SW 1271 (cell line): ENCODE measurements around the gene MEIS1.
"Not testable (repeated sequence)": the region's sequence is repeated elsewhere in the genome, so short reads cannot be mapped to it uniquely, and the experiment has no call there.

ENCODE experiments used
- DNase-seq, 2 experiments: peaks; one replicate each; lab custom pipeline; 2025; lab: John Stamatoyannopoulos, UW

Gene MEIS1

DNA sequence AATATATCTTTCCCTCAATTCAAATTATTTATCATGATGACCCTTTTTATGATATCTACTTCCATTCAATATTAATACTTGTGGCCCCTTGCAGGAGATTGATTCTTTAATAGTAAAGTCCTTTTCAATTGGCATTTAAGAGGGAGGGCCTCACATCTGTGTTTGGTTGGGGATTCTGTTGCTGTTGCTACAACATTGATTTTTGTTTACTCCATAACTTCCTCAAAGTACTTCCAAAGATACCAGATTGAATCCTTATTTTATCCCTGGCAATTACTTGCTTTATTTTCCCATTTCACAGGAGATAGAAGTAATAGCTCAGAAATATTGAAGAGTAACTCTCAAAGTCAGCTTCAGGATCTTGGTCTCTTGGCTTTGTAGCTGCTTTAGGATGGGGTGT, 32.8 kb downstream of the MEIS1 start:
- DNase-seq: no peak

DNA sequence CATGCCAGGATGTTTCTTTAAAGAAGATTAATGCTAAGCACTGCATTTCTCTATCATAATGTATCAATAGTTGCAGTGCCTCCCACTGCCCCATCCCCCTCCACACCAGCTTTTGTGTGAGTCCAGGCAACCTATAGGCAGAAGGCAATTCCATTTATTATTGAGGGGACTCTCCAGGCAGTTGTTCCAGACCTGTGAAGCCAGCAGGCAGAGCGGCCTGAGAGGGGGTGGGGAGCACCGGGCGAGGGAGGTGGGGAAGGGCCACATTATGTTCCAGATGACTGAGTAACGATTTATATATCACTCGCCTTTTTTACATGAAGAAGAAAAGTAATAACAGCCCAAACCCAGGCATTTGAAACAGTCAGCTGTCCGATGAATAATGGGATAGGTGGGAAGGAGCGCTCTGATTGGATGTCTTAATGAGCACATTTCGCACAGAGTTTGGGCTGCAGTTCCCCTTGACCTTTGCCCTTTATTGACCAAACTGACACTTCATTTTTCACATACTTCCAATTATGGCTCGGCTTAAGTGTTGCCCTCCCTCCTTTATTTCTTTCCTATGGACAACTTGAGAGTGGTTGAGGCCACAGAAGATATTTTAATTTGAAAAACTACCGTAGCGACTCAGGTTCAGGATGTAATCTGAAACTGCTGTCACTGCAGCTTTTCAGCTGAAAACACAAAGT, 34.4 kb downstream of the MEIS1 start:
- no peak for DNase-seq

DNA sequence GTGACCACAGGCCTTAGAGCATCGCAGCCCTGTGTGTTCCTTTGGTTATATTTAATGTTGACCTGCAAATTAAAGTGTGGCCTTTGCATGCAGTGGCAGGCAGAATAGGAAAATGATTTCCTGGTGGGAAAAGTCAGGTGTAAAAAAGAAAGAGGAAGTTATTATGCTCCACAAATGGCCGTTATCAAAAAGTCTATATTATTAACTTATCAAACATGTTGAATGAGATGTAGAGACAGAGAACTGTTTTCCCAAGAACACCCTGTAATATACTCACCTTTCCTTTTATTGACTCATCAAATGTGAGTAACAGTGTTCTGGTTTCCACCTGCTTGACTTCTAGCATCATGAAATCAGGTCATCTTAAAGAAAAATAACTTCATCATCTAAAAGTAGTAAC, 35.3 kb downstream of the MEIS1 start:
- no peak for DNase-seq

DNA sequence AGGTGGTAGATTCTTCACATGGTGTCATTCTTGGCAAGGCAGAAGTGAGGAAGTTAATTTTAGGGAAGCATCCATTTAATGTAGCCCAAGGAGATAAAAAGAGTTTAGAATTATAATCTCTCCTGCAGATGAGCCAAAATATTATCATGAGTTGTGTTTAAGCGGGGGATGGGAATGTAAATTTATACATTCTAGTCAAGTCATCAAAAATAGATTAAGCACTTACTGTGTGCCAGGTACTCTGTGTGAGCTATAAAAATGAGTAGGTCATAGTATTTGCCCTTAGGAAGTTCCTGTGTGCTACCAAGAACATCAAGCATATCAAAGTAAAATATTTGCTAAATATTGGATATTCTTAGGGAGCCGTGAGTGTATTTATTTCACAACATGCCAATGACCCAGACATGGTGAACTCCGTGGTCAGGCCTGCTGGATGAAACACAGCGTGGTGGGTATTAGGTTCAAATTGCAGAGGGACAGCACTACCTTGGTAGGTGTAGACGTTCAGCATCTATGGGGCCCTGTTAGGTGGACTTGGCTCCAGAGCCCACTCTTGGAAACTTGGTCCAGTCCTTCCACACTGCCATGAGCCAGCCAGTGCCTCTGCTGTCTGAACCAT, 37.4 kb downstream of the MEIS1 start:
- no peak for DNase-seq

DNA sequence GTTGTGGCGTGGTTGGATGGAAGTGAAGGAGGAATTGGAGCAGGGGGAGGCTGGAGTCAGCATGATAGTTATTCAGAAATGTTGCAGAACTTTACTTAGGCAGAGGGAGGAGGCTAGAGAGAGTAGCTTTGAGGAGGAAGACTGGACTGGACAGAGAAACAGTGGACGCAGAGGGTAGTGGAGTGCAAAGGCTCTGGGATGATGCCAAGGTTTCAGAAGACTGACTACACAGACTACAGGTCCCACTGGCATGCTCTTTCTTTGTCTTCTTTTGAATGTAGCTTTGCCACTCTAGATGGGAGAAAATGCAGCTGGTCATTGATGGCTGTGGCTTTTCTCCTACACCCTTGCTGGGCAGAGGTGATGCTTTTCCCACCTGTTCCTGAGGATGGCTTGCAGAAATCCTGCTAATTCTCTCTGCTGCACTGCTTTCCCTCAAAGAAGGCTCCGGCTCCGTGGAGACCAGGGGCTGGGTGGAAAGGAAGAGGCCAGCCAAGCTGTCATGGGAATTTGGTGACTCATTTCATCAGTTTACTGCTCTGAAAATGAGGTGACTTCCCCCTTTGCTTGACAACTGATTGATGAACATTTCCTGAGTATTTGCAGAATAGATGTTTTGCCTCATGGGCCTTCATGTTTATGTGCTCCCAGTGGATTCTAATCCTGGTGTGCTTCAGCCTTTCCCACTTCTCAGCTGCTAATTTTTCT, 42.4 kb downstream of the MEIS1 start:
- no peak for DNase-seq

DNA sequence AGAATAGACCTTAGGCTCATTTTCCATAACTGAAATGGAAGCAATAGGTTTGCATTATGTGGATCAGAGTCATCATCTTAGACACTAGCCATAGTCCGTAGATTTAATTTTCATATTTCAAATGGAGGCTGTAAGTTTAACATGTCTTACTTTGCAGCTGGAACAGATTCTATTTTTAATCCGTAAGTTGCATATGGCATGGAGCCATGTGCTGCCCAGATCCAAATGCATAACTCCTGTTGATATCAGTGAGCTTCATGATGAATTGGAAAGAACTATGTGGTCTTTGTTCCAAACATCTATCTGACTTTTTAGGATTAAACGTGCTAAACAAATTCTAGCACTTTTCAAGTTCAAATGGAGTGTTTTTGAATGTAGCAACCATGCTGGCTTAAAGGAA, 43.4 kb downstream of the MEIS1 start:
- no peak for DNase-seq

DNA sequence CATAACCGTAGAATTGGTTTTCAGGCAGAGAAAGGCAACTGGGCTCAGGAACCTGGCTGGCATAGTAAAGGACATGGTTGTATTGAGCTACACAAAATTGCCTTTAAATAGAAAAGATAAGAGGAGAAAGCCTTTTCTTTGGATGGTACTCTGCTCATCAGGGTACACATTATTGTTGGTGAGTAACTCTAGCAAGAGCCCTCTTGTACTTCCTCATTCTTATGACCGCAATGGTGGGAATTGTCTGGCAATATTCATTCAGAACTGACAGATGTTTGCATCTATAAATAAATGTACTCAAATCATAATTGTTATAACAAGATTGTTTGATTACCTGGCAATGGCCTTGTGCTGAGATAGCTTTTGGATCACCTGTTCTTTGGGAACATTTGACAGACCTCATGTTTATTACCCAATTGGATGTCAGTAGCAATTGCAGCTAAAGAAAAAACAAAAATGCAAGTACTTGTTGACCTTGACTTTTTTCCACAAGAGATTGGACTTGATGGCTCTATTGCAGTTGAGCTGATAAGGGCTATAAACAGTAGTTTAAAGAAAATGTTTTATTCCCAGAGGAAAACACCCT, 43.9 kb downstream of the MEIS1 start:
- DNase-seq: no peak

DNA sequence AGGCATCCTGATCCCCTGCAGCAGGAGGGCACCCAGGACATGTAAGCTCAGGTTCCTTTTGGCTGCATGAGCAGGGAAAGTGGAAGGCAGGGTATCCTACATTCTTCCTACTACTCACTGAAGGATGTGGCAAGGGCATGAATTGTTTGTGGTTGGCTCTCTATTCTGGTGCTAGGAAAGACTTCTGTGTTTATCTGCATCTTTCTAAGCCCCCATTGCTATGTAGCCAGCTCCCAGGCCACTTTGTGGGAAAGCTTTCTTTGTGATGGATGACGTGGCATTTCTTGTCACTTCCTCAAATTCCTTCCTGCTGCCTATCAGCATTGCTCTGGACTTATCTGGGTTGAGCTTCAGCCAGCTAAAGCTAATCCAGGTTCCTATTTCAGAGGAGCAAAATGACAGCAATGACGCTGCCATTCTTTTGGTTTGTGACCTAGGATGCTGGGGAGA, 46.2 kb downstream of the MEIS1 start:
- DNase-seq: no peak

DNA sequence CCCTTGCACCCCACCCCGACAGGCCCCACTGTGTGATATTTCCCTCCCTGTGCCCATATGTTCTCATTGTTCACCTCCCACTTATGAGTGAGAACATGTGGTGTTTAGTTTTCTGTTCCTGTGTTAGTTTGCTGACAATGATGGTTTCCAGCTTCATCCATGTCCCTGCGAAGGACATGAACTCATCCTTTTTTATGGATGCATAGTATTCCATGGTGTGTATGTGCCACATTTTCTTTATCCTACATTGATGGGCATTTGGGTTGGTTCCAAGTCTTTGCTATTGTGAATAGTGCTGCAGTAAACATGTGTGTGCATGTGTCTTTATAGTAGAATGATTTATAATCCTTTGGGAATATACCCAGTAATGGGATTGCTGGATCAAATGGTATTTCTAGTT, 50.3 kb downstream of the MEIS1 start:
- DNase-seq: not testable (repeated sequence)

DNA sequence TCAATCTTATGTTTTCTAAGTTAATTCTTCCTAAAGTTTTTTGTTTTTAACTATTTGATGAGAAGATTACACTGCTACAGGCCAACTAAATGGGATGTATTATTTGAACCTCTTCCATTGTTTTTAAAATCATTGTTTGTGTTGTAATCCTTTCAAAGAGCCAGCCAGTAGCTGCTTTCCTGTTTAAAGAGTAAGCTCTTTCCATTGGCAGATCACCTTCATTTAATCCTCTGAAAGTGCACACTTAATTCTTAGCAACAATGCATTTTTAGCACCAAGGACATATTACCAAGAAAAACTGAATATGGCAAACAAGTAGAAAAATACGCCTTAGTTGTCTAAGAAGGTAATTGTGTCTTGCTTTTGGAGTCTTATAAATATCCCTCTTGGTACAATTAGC, 54.0 kb downstream of the MEIS1 start:
- no peak for DNase-seq

DNA sequence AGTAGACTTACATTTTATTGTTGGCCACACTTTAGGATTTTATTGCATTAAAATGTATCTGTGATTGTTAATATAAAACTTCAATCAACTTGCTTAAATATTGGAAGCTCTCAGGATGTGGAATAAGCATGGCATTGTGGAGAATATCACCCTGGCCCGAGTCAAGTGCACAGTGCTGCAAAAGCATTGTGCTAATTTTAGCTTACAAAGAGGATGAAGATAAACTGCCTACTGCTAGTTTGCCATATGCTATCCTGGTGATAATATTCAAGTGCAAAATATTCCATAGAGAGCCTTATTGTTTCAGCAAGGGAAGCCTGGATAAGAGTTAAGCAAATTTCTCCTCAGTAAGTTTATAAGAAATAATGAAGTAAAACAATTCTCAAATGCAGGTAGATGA, 54.5 kb downstream of the MEIS1 start:
- DNase-seq: no peak

DNA sequence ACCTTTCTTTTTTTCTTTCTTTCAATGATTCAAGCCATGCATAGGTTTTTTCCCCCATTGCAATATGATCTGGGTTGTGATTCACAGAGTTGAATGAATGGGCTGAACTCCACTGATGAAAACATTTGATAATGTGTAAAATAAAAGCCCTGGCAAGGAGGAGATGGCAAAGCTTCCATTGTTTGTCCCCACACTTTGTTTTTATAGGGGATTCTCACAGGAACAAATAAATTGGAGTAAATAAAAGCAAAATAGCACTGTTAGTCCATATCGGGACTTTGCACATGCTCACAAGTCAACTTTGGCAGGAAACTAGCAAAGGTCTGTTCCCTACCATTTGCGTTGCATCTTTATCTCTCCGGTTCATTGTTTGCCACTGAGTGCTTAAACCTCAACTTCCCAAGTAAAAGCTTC, 55.7 kb downstream of the MEIS1 start:
- no peak for DNase-seq

DNA sequence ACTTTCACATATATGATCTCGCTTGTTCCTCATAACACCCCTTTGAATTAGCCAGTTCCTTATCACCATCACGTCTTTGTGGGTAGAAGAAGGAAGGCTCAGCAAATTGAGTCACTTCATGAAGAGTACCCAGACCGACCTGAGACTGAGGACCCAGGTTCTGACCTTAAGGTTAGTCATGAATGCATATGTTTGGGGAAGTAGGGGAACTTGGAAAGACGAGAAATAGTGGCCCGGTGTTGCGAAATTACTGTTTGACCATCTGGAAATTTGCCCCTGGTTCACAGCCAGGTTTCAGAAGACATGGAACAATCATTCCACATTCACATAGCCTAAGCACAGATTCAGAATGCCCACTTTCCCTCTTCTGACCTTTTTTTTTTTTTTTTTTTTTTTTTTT, 59.8 kb downstream of the MEIS1 start:
- no peak for DNase-seq

DNA sequence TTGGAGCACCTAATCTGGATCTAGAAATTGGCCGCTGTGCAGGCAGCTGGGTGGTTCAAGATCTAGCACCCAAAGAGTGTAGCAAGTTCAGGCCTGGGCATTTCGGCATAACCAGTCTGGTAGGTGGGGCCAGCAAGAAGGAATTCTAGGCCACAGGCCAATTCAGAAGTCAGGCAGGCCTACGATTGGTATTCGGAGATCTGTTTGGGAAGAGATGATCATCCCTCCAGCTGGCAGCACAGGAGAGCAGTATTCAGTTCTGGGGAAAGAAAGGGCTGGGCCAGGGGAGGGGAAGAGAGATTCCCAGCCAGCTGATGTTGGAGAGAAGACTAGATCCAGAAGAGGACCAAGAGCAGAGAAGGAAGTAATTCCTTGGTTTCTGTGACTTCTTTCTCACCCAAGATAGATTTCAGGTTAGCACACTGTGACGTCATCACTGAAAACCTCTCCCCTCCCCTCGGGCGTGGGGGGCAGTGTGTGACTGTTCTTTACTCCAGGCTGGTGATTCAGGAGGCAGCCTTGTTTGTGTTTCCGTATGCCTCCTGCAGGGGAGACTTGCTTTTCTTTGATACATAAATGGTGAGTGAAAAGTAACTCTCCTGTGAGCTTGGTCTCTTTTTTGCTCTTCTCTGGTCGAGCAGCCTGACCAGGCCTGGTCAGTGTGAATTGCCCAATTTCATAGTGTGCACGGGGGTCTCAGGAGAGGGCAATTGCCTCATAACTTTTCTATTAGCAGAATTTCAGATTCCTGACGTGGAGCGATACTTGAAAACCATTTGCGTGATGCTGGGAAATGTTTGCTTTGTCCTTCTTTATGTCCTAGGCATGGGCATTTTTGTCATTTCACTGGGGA, 61.1 kb downstream of the MEIS1 start:
- DNase-seq: no peak

DNA sequence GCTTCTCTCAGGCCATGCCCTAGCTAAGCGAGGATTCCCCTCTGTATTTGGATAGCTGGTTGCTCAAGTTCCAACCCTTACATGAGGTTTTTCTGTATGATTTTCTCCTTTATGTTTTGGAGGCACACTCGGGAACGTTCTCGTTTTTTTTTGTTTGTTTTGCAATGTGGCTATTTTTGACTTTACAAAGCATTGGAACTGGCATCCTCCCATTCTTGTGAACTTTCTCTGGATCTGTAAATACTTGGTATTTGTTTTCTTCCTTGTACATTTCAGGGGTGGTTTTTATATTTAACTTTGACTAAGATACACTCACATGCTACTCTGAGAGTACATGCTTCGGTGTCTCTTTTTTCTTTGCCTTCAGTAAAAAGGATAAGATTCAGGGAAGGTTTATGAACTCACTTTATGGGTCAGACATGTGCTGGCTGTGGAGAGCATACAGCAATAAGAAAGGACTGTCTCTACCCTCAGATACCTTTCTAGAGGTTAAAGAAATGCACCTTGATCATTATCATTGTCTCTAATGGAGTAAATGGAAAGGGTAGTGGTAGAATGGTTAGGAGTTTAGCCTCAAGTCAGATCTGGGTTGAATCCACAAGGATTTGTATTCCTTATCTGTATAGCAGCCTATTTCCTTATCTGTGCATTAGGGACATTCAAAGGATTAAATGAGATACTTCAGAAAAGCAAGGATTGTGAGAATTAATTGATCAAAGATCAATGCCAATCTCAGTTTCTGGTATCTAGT, 61.9 kb downstream of the MEIS1 start:
- DNase-seq: no peak

DNA sequence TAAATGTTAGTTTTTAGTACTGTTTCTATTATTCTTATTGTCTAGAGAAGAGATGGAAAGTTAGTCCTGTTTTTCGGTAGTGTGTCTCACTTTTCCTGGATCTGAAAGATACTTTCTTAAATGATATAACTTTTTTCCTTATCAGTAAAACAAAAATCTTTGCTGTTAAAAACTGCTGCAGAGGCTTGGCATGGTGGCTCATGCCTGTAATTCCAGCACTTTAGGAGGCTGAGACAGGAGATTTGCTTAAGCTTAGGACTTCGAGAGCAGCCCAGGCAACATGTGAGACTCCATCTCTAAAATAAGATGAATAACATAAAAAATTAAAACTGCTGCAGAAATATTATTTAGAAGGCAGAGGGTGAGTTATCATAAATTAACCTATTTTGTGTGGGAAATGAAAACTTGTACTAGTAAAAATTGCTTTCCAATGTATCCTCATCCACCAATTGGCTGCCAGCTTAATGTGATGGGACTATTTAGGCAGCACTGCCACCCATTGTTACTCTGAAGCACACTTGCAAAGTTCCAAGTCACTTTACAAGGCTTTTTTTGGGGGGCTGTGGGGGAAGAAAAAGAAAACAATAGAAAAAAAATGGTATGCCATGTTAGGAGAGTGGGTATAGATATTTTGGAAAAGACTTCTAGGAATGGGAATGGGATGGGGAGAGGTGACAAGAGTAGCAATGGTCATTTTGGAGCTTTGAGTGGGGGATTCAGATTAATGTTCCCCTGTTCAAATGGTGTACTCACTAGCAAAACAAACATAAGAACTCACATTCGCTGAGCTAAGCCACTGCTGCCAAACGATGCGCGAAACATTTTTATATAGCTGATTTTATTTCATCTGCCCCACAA, 62.7 kb downstream of the MEIS1 start:
- no peak for DNase-seq

DNA sequence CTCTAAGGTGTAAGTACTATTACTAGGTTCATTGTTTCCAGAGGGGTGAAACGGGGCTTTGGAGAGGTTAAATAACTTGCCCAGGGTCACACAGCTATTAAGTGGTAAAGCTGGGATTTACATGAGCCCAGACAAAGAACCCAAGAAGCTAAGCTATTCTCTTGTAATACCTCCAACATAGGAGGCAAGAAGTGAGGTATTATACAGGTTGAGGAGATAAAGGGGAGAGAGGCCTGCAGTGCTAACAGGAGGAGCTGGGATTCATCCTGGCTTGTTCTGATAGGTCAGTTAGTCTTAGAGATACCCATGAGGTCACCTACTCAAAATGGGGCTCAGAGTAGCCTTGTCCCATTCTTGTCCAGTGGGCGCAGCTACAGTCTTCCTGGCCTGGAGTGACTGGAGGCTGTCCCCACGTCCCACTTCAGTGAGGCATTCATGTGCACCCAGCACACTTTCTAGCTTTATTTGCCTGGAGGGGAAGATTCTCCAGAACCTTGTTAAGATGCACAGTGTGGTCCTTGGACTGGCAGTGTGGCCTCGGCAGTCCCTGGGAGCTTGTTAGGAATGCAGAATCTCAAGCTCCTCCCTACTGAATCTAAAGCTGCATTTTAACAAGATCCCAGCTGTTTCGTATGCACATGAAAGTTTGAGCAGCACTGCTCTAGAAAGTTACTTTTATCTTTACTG, 63.5 kb downstream of the MEIS1 start:
- DNase-seq: no peak

DNA sequence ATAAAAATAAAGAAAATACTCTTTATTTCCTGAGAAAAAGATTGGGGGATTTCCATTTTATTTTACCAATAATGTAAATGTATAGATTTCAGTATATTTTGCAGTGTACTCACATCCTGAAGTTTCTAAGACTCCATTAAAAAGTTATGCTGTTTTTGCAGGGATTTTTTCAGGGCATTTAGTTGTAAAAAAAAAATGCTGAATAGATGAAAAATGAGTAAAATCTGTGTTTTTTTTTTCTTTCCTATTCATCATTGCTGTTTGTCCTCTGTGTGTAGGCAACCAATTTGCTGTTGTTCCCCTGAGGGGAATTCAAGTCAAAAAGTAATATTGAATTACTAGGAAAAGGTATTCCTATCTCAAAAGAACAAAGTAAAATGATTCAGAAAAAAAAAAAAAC, 66.3 kb downstream of the MEIS1 start:
- DNase-seq: no peak

DNA sequence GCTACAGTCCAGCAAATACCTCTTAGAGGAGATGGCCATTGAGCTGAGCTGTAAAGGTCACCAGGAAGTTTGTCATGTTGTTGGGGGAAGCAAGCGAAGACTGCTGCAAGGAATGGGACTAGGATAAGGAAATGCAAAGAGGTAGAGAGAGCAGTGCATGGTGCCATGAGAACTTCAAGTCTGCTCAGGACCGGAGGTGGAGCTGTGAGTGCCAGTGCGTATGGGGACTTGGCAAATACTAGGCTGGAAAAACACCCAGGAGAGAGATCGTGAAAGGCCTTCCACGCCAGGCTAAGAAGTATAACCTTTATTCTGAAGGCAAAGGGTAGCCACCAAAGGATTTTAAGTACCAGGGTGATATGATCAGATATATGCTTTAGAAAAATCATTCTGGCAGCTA, 71.3 kb downstream of the MEIS1 start:
- DNase-seq: no peak
